T-cell (primary cell): Measurements from ENCODE around the gene NIP7. TPM values are rescaled to one million over a fixed set of nuclear protein-coding genes. Genes with fewer than 3 reads are reported as not detected.
A peak's percentile ranks its signal among the peaks of the same experiment; 100 is the strongest.
"Not testable (repeated sequence)": the region's sequence is repeated elsewhere in the genome, so short reads cannot be mapped to it uniquely, and the experiment has no call there.

Source experiments
- ATAC-seq, 4 experiments: fragments of 200-7000 bp in 3 of 4; fragments of 150-1000 bp in 1 of 4; cut with Tn5 transposase; replicated peaks in 1 of 4; 1 replicate in 3 of 4; 2 replicates in 1 of 4; pipeline ENCODE4 v1.10.0; 2021; ENCODE audit warnings: moderate library complexity in 3 of 4, mild to moderate bottlenecking in 2 of 4, moderate number of reproducible peaks in 1 of 4
- CTCF ChIA-PET, 2 donors: fragments of 300-600 bp; sonication (Branson Sonifier 250); formaldehyde crosslinking; loops; one replicate each; lab custom pipeline; 2022; ENCODE audit warnings: antibody characterized with exemption in 2 of 2; lab: Charles Lee
- POLR2A ChIA-PET, 2 donors: fragments of 300-600 bp; sonication (Branson Sonifier 250); formaldehyde crosslinking; loops; one replicate each; lab custom pipeline; 2022; ENCODE audit warnings: antibody characterized with exemption in 2 of 2; lab: Charles Lee
- DNase-seq, 35 experiments: peaks; one replicate each; pipeline versions ENCODE4 v3.0.0 to v3.0.0-alpha.2; 2013 to 2023
- H3K27ac ChIP-seq: one replicate; pipeline ENCODE4 v1.5.1; 2013; ENCODE audit warnings: low read length
- H3K27me3 ChIP-seq, 2 experiments: replicated peaks in 1 of 2; 1 replicate in 1 of 2; 2 replicates in 1 of 2; pipeline versions ENCODE4 v1.6.1 to v1.7.0; 2013; ENCODE audit warnings: low read length in 1 of 2, mixed read lengths in 1 of 2; ENCODE audit not compliant: control insufficient read depth in 2 of 2, insufficient read depth in 2 of 2; ENCODE audit errors: extremely low read depth in 1 of 2
- H3K36me3 ChIP-seq, 2 donors: 1 replicate in 1 of 2; 2 replicates in 1 of 2; pipeline versions ENCODE4 v1.6.1 to v1.7.0; 2013; ENCODE audit warnings: low read length in 1 of 2; ENCODE audit not compliant: control insufficient read depth in 2 of 2, insufficient read depth in 1 of 2; ENCODE audit errors: extremely low read depth in 1 of 2
- H3K4me1 ChIP-seq, 2 experiments: 1 replicate in 1 of 2; 2 replicates in 1 of 2; pipeline versions ENCODE4 v1.6.1 to v1.7.0; 2013; ENCODE audit warnings: low read length in 2 of 2, mixed read lengths in 1 of 2; ENCODE audit not compliant: insufficient read depth in 2 of 2, control insufficient read depth in 1 of 2; ENCODE audit errors: extremely low read depth in 1 of 2
- H3K4me3 ChIP-seq, 2 donors: 1 replicate in 1 of 2; 2 replicates in 1 of 2; pipeline versions ENCODE4 v1.5.1 to v1.7.0; 2013; ENCODE audit warnings: mild to moderate bottlenecking in 2 of 2, low read length in 1 of 2, moderate library complexity in 1 of 2; ENCODE audit not compliant: control insufficient read depth in 1 of 2; ENCODE audit errors: extremely low read depth in 1 of 2
- H3K9me3 ChIP-seq: 2 replicates; pipeline ENCODE4 v1.7.0; 2013
- H3K27ac Mint-ChIP-seq, 2 donors: one replicate each; pipeline ENCODE4 v1.8.0; 2020 to 2021; ENCODE audit warnings: mild to moderate bottlenecking in 2 of 2, mixed read lengths in 2 of 2
- H3K27me3 Mint-ChIP-seq, 2 donors: one replicate each; pipeline ENCODE4 v1.8.0; 2021 to 2022; ENCODE audit warnings: mixed read lengths in 2 of 2
- H3K36me3 Mint-ChIP-seq: one replicate; pipeline ENCODE4 v1.8.0; 2021; ENCODE audit warnings: mixed read lengths
- H3K4me1 Mint-ChIP-seq, 3 donors: one replicate each; pipeline ENCODE4 v1.8.0; 2020 to 2022; ENCODE audit warnings: mixed read lengths in 3 of 3, mild to moderate bottlenecking in 1 of 3
- H3K4me3 Mint-ChIP-seq, 3 donors: one replicate each; pipeline ENCODE4 v1.8.0; 2020 to 2022; ENCODE audit warnings: mild to moderate bottlenecking in 3 of 3, mixed read lengths in 3 of 3, moderate library complexity in 3 of 3
- H3K9me3 Mint-ChIP-seq, 3 donors: one replicate each; pipeline ENCODE4 v1.8.0; 2020 to 2022; ENCODE audit warnings: mixed read lengths in 3 of 3
- WGBS: methylation state at CpG from one replicate; pipeline ENCODE4 v1.1.5; 2013; ENCODE audit warnings: missing lambda C conversion rate; ENCODE audit not compliant: insufficient coverage; 5-methylcytosine and 5-hydroxymethylcytosine counted together
- total RNA-seq, 35 experiments: library from RNA in 6 of 35; stranded (reverse) in 6 of 35; fragments of 120-200 nt in 1 of 35; gene quantifications; one replicate each; pipeline versions ENCODE4 v1.2.1 to v1.2.4 and lab custom pipeline; 2013 to 2026

NIP7 gene
- total RNA-seq: 10 to 100 TPM; 23.7 to 32.9 (median 29.6) TPM
- 22.3 TPM for total RNA-seq (2013)
- total RNA-seq (lab: John Stamatoyannopoulos, UW): 26.4 to 245 (median 44.8) reads per million in 29 experiments

DNA sequence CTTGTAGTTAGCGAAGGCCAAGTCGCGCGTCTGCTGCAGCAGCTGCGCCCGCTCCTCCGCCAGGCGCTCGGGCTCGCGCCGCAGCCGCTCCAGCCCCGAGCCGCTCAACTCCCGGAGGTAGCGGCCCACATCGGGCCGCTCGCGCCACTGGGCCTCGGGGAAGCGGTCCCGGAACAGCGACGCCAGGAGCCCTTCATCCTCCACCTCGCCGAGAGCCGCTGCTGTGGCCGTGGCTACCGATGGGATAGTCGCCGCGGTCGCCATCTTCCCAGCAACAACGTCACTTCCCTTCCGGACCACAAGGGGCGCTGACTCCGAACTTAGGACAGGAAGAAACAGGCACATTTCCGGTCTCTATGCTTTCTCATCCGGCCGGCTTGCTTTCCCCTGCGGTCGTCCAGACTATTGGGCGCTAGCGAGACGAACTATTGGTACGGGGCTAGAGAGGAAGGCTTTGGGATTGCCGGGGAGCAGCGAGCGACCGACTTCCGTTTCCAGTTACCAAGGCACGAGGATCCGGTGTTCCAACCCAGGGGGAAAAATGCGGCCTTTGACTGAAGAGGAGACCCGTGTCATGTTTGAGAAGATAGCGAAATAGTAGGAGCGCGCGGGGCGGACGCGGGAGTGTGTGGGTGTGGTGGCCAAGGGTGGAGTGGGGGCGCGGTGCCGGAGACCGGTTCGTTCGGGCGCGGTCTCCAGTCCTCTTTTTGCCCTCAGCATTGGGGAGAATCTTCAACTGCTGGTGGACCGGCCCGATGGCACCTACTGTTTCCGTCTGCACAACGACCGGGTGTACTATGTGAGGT is at the start of gene NIP7, which contains the start of gene COG8:
NIP7 (plus strand) TSS at position 484 of the 806 bp plus-strand sequence; CDS start at position 542, 58 bp downstream.
COG8 (minus strand) TSS at position 276 of the 806 bp plus-strand sequence; CDS start at position 264, 12 bp downstream.
- H3K27ac Mint-ChIP-seq: peak within 1 kb of the TSS; percentile 97 to 100
- ChIA-PET POLR2A (interaction anchor here in 1 of 2 donors (0.5 kb wide), 1 partner anchor 1950 kb away, joined by 4 read pairs; the partner anchor contains the start of gene CMTR2), CTCF (interaction anchor here in 1 of 2 donors (0.7 to 0.8 kb wide), 2 partner anchors 10 to 85 kb away, joined by 3 read pairs; no protein-coding TSS in a partner anchor)
- Histone ChIP-seq H3K27ac (peak within 1 kb of the TSS; percentile 74), H3K9me3 (no peaks in the 10 kb centered on the region), H3K4me3 (peak within 1 kb of the TSS; percentile 87 to 88), H3K27me3 (no peaks in the 10 kb centered on the region), H3K36me3 (peaks cover 7 to 45% of the 10 kb centered on the region in 2 donors), H3K4me1 (peaks cover 9 to 33% of the 10 kb centered on the region in 2 experiments)
- peak; percentile 86 to 90 (median 89) for ATAC-seq
- peak within 1 kb of the TSS; percentile 98 to 100 (median 100) for H3K4me3 Mint-ChIP-seq
- H3K9me3 Mint-ChIP-seq: no peaks in the 10 kb centered on the region
- peaks cover 48 to 57% (median 53%) of the 10 kb centered on the region in 3 donors for H3K4me1 Mint-ChIP-seq
- 0% methylated on average over 66 of the region's 77 CpGs for WGBS
- H3K36me3 Mint-ChIP-seq: peaks cover 37% of the 10 kb centered on the region
- DNase-seq: peak; percentile 79 to 96 (median 86)
- H3K27me3 Mint-ChIP-seq: no peaks in the 10 kb centered on the region

DNA sequence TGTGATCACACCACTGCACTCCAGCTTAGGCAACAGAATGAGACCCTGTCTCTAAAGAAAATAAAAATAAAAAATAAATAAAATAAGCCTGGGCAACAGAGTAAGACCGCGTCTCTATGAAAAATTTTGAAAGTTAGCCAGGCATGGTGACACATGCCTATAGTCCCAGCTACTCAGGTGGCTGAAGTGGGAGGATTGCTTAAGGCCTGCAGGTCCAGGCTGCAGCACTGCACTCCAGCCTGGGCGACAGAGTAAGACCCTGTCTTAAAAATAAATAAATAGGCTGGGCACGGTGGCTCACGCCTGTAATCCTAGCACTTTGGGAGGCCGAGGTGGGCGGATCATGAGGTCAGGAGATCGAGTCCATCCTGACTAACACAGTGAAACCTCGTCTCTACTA is 47.9 kb upstream of the NIP7 start:
- H3K36me3 Mint-ChIP-seq, H3K4me3 ChIP-seq, H3K27ac Mint-ChIP-seq, H3K4me1 Mint-ChIP-seq, POLR2A ChIA-PET, DNase-seq, H3K4me1 ChIP-seq, H3K9me3 Mint-ChIP-seq, H3K4me3 Mint-ChIP-seq, ATAC-seq, H3K9me3 ChIP-seq, H3K27me3 Mint-ChIP-seq, CTCF ChIA-PET, H3K27me3 ChIP-seq, H3K27ac ChIP-seq, H3K36me3 ChIP-seq: not testable (repeated sequence)
- 100% methylated on average over 3 of the region's 9 CpGs for WGBS

DNA sequence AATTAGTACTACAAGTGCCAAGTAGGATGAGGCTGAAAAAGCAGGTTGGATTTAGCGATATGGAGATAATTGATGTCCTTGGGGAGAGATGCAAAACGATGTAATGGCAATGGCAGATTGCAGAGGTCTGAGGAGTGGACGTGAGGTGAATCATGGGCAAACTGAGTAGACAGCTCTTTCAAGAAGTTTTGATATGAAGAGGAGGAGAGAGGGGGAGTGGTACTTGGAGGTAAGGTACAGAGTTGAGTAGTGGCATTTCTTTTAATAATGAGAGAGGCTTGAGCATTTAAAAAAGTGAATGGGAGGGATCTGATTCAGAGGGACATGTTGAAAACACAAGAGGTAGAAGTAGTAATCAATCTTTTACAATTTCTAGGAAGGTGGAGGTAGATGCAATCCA is 46.2 kb upstream of the NIP7 start:
- ATAC-seq: no peak

DNA sequence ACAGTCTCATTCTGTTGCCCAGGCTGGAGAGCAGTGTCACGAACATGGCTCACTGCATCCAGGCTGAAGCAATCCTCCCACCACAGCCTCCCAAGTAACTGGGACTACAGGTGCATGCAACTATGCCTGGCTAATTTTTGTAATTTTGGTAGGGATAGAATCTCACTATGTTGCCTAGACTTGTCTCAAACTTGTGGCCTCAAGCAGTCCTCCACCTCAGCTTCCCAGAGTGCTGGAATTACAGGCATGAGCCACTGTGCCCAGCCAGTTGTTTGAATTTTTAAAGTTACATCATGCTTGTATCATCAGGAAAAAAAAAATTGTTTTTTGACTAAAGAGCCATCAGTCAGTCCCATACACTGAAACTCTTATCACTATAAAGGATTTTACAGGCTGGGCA is 45.5 kb upstream of the NIP7 start:
- H3K27ac Mint-ChIP-seq: no peak overlapping the region

More for the DNA sequence above, 46.2 kb upstream of the NIP7 start:
- Histone ChIP-seq H3K27ac (no peak overlapping the region), H3K9me3 (no peaks in the 10 kb centered on the region), H3K4me1 (no peaks in the 10 kb centered on the region), H3K36me3 (no peaks in the 10 kb centered on the region), H3K27me3 (no peaks in the 10 kb centered on the region), H3K4me3 (no peak overlapping the region)
- H3K4me1 Mint-ChIP-seq: no peaks in the 10 kb centered on the region
- WGBS: 80% methylated on average over 3 of the region's 3 CpGs
- no peak overlapping the region for H3K4me3 Mint-ChIP-seq
- ChIA-PET CTCF (no interaction called here), POLR2A (no interaction called here)
- H3K27ac Mint-ChIP-seq: no peak overlapping the region
- no peaks in the 10 kb centered on the region for H3K9me3 Mint-ChIP-seq
- peaks cover 3% of the 10 kb centered on the region for H3K36me3 Mint-ChIP-seq
- DNase-seq: no peak
- no peaks in the 10 kb centered on the region for H3K27me3 Mint-ChIP-seq

DNA sequence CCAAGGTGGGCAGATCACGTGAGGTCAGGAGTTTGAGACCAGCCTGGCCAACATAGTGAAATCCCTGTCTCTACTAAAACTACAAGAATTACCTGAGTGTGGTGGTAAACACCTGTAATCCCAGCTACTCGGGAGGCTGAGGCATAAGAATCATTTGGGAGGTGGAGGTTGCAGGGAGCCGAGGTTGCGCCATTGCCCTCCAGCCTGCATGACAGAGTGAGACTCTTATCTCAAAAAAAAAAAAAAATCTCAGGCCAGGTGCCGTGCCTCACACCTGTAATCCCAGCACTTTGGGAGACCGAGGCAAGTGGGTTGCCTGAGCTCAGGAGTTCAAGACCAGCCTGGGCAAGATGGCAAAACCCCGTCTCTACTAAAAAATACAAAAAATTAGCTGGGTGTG is 42.8 kb upstream of the NIP7 start:
- H3K4me3 ChIP-seq, POLR2A ChIA-PET, H3K27ac Mint-ChIP-seq, H3K4me3 Mint-ChIP-seq, CTCF ChIA-PET, H3K27me3 Mint-ChIP-seq, ATAC-seq, H3K4me1 ChIP-seq, DNase-seq, H3K9me3 ChIP-seq, H3K27ac ChIP-seq, H3K27me3 ChIP-seq, H3K9me3 Mint-ChIP-seq, H3K4me1 Mint-ChIP-seq: not testable (repeated sequence)
- peaks cover 15% of the 10 kb centered on the region for H3K36me3 Mint-ChIP-seq
- H3K36me3 ChIP-seq: peaks cover 0 to 16% of the 10 kb centered on the region in 2 donors
- WGBS: 100% methylated on average over 3 of the region's 7 CpGs

More for the DNA sequence above, 45.5 kb upstream of the NIP7 start:
- CTCF ChIA-PET: no interaction called here
- Histone ChIP-seq H3K36me3 (no peaks in the 10 kb centered on the region), H3K4me3 (no peak overlapping the region), H3K27ac (no peak overlapping the region), H3K4me1 (no peaks in the 10 kb centered on the region), H3K27me3 (no peaks in the 10 kb centered on the region), H3K9me3 (no peaks in the 10 kb centered on the region)
- WGBS: no CpG with 5 or more reads among the region's 1 CpG
- Mint-ChIP-seq H3K27me3 (no peaks in the 10 kb centered on the region), H3K4me1 (no peaks in the 10 kb centered on the region), H3K4me3 (no peak overlapping the region), H3K9me3 (no peaks in the 10 kb centered on the region), H3K36me3 (peaks cover 3% of the 10 kb centered on the region)
- ATAC-seq (no peak), DNase-seq (no peak)
- POLR2A ChIA-PET: no interaction called here

DNA sequence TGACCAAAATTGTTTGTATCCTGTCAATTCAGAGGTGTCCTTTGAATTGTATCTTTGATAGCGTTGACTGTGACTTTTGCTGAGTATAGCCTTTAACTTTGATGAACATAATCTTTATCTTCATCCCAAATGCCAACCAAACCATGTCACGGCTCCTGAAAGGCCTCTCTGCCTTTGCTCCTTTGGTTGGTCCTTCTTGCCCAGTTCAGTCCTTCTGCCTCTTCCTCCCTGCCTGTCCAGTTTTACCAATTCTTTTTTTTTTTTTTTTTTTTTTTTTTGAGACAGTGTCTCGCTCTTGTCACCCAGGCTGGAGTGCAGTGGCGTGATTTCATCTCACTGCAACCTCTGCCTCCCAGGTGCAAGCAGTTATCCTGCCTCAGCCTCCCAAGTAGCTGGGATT is 41.3 kb upstream of the NIP7 start:
- no CpG with 5 or more reads among the region's 4 CpGs for WGBS

More for the DNA sequence above, 41.3 kb upstream of the NIP7 start:
- H3K4me1 Mint-ChIP-seq: no peaks in the 10 kb centered on the region
- H3K27ac Mint-ChIP-seq: no peak overlapping the region
- DNase-seq (no peak), ATAC-seq (no peak)
- no peaks in the 10 kb centered on the region for H3K27me3 ChIP-seq
- no peak overlapping the region for H3K4me3 ChIP-seq
- CTCF ChIA-PET: no interaction called here
- POLR2A ChIA-PET: no interaction called here
- H3K36me3 ChIP-seq: peaks cover 5 to 16% of the 10 kb centered on the region in 2 donors
- H3K4me3 Mint-ChIP-seq: no peak overlapping the region
- H3K27me3 Mint-ChIP-seq: no peaks in the 10 kb centered on the region
- peaks cover 17% of the 10 kb centered on the region for H3K36me3 Mint-ChIP-seq
- no peaks in the 10 kb centered on the region for H3K9me3 ChIP-seq
- no peak overlapping the region for H3K27ac ChIP-seq
- H3K4me1 ChIP-seq: no peaks in the 10 kb centered on the region
- no peaks in the 10 kb centered on the region for H3K9me3 Mint-ChIP-seq
